GM19463 (cell line): ENCODE results near the gene ELN.
"Not testable (repeated sequence)": the region's sequence is repeated elsewhere in the genome, so short reads cannot be mapped to it uniquely, and the experiment has no call there.

Experiments
- ATAC-seq: cut with Tn5 transposase; IDR thresholded peaks from one replicate; pipeline ENCODE4 v1.9.1; 2021; ENCODE audit warnings: mild to moderate bottlenecking, moderate library complexity; ENCODE audit not compliant: unreplicated experiment

Gene ELN

DNA sequence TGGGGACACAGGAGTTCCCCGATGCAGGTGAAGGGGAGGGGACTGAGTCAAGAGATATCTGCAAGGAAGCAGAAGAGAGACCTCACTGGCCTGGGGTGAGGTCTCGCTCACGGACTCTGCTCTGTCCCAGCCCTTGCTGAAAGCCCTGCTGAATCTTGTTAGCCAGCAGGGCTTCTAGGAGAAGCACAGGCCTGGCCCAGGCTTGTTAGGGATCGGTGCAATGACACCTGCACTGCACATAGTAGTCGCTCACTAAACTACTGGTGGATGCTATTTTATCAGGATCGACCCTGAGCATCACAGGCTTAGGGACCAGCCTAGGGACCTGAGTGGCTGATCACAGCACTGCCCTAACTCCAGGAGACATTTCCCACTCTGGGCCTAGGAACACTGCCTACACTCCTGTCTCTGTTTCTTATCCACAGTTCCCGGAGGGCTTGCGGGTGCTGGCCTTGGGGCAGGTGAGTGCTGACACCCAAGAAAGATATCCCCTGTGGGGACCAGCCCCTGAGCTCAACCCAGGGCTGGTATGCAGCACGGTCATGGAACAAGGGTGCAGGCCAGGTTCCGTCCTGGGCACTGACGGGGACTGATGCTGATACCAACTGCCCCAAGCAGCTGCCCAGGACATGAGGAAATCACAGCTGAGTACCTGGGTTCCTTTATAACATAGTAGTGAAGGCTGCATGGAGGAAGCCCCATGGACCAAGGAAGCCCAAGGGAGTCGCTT is 13.0 kb downstream of the ELN start:
- ATAC-seq: no peak

DNA sequence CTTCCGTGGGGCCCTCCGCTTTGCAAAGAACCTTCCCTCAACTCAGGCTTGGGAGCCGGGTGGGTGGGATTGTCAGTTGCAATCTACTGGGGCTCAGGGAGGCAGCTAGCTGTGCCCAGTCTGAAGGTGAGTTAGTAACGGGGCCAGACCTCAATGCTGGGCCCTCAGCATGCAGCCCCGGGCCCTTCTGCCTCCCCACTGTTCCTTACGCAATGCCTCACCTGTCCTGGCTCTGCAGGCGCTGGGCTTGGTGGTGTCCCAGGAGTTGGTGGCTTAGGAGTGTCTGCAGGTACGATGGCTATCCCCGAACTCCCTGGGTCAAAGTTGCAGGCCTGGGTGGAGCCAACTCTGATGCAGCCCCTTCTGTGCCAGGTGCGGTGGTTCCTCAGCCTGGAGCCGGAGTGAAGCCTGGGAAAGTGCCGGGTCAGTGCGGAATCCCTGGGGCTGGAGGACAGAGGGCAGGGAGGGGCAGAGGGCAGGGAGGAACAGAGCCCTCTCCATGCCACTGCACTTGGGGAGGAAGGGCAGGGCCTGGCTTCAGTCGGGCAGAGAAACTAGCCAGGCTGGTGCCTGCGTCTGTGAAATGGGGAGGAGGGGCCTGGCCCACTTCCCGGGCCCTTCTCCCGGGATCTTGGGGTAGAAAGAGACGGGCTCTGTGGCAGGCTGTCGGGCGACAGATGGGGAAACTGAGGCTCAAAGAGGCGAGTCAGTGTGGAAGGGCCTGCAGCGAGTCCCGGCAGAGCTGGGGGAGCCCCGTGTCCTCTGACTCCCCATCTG is 15.0 kb downstream of the ELN start:
- no peak for ATAC-seq

DNA sequence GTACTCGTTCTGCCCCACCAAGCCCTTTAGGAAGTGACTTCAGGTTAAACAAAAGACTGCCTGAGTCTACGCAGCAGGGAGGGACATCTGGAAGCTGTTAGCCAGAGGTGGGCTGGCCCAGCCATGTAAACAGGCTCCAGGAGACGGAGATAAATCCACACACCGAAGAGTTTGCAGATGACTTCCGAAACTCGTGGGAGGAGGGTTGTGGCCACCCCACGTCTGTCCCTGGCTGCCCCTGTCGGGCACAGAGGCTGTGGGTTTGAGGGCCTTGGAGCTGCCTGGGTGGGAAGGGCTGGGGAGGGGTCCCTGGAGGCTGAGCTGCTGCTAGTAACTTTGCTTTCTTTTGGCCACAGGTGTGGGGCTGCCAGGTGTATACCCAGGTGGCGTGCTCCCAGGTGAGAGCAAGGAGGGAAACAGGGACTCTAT is 15.6 kb downstream of the ELN start:
- ATAC-seq: no peak

DNA sequence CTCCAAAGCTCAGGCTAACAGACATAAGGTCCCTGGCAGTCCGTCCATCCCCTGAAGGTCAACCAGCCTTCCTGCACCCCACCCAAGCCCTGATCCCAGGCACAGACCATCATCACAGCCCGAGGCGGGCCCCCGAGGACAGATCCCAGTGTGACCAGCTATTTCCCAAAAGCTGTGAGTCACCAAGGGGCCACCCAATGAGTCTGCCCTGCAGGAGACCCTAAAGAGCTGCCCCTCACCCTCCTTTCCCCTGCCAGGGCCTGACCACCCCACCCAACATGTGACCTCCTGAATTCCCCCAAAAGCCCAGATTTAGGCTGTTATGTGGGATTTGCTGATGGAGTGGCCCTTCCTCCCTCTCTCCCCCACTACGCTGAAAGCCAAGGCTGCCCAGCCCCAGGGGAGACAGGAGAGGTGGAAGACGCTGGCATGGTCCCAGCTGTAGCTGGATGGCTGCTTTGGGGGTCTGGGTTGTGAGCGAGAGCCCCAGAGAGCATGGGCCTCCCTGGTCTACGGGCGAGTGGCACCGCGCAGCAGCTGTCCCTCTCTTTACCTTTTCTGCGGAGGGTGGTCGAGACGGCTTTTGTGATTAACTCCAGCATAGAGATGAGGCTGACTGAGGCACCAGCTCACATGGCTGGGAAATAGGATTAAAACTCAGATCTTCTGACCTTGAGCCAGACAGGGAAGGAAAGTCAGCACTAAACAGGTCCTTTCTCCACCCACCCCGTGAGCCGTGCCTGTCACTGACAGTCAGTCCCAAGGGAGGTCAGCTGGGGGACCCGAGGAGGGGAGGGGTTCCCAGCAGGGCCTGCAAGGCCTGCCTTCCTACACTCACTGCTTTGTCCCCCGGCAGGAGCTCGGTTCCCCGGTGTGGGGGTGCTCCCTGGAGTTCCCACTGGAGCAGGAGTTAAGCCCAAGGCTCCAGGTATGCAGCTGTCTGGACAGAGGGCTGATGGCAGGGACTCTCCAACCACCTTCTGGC is 16.7 kb downstream of the ELN start:
- no peak for ATAC-seq

- ATAC-seq: not testable (repeated sequence)
These were observed 18.6 kb downstream of the ELN start for GRCh38 chr7:74046581-74046980.

- ATAC-seq: no peak
These were observed 19.9 kb downstream of the ELN start for GRCh38 chr7:74047804-74048380.

DNA sequence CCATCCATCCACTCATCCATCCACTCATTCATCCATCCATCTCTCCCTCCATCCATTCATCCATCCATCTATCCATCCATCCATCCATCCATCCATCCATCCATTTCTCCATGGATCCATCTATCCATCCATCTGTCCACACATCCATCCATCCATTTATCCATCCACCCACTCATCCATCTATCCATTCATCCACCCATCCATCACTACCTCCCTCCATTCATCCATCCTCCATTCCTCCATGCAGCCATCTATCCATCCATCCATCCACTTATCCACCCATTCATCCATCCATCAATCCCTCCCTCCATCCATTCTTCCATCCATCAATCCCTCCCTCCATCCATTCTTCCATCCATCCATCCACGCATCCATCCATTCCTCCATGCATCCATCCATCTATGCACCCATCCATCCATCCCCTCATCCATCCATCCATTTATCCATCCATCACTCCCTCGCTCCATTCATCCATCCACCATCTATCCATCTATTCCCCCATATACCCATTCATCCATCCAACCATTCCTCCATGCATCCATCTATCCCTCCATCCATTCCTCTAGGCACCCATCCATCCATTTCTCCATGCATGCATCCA is 21.1 kb downstream of the ELN start:
- no peak for ATAC-seq

- ATAC-seq: no peak
These were observed 22.2 kb downstream of the ELN start for GRCh38 chr7:74049997-74050798.

DNA sequence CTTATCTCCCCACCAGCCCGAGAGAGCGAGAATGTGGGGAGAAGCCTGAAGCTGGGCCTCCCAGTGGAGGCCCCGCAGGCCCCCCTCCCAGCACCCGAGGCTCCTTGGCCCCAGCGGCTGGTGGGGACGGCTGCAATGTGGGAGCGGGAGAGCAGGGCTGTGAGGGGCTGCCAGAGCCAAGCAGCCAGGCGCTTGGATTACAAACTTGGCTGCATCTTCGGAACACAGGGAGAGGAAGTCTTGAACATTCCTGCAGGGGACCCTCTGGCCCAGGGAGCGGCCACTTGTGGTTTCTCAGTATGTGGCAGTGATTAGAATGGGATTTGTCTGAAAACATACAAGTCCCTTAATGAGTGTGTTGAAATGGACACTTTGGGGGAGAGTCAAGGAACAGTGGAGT is 23.2 kb downstream of the ELN start:
- ATAC-seq: no peak

GRCh38 chr7:74051629-74052410 is 23.8 kb downstream of the ELN start:
- ATAC-seq: no peak

GRCh38 chr7:74052628-74053027 is 24.7 kb downstream of the ELN start:
- no peak for ATAC-seq

DNA sequence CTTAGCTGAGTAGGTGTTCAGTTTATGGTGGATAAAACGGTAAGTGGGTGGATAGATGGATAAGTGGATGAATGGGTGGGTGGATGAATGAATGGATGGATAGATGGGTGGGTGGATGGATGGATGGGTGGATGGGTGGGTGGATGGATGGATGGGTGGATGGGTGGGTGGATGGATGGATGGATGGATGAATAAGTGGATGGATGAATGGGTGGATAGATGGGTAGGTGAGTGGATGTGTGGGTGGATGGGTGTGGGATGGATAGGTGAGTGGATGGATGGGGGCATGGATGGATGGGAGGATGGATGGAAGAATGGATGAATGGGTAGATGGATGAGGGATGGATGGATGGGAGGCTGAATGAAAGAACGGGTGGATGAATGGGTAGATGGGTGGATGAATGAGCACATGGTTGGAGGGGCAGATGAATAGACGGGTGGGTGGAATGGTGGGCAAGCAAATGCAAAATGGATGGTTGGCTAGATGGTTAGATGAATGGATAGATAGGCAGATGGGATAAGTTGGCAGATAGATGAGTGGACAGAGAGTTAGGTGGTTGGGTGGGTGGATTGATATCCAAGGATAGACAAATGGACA is 25.7 kb downstream of the ELN start:
- ATAC-seq: no peak

DNA sequence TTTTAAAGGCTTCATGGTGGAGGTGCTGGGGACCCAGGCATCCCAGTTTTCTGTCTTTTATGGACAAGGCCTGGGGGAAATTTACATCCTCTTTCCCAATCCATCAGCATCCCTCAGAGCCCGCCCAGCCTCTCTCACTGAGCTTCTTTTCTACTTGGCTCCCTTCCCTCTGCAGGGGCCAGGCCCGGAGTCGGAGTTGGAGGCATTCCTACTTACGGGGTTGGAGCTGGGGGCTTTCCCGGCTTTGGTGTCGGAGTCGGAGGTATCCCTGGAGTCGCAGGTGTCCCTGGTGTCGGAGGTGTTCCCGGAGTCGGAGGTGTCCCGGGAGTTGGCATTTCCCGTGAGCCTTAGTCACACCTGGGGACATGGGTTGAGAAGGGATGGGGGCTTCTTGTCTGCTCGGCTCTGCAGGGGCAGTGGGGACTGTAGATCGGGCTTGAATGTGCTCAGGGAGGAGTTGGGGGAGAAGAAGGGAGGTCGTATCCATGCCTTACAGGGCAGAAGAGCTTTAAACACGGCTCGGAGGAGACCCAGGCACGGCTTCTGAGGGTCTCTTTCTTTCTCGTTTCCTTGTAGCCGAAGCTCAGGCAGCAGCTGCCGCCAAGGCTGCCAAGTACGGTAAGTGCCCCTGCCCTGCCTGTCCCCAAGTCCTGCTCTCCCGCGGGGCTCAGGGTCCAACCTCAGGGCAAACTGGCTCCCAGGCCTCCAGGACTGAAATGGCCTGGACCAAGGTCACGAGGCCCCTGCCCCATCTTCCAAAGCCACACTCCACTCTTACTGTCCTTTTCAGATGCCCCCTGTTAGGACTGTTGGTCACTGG is 28.3 kb downstream of the ELN start:
- no peak for ATAC-seq

- no peak for ATAC-seq
These were observed 29.4 kb downstream of the ELN start for GRCh38 chr7:74057216-74057925.

GRCh38 chr7:74057987-74058386 is 30.0 kb downstream of the ELN start:
- ATAC-seq: no peak

DNA sequence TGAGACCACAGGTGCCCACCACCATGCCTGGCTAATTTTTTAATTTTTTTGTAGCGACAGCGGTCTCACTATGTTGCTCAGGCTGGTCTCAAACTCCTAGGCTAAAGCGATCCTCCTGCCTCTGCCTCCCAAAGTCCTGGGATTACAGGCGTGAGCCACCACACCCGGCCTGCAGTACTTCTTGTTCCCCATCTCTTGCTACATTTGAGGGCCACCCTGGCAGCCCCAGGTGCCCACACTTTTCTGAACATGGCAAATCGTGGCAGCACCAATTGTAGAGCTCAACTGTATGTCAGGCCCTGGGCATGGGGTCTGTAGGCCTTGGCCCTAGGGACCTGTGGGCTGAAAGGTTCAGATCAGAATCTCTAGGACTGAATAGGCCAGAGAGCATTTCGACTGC is 30.5 kb downstream of the ELN start:
- no peak for ATAC-seq

DNA sequence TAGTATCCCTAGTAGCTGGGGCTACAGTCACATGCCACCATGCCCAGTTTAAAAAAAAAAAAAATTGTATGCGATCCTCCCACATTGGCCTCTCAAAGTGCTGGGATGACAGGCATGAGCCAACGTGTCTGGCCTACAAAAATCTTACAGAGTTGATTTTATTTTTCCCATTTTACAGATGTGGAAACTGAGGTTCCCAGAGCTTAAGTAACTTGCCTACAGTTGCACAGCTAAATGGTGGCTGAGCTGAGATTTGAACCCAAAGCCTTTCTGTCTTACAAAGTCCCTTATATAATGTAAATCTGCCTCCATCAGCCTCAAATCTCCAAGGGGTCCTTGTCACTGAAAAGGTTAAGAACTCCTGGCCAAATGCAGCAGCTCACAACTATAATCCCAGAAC is 31.1 kb downstream of the ELN start:
- no peak for ATAC-seq
